Calu3 (cell line): Measurements from ENCODE around the gene LSM14A. TPM values are rescaled to one million over a fixed set of nuclear protein-coding genes. Genes with fewer than 3 reads are reported as not detected.
"Not testable (repeated sequence)": the region's sequence is repeated elsewhere in the genome, so short reads cannot be mapped to it uniquely, and the experiment has no call there.

ENCODE experiments used
- BruUV-seq: library from RNA; stranded (reverse); fragments of 400-500 nt; replicated peaks from 2 replicates; lab custom pipeline; 2021; lab: Mats Ljungman, UMichigan
- CTCF ChIA-PET: fragments of 300-600 bp; sonication (Branson Sonifier 250); formaldehyde crosslinking; loops from one replicate; lab custom pipeline; 2022; ENCODE audit warnings: antibody characterized with exemption; lab: Charles Lee
- DNase-seq: peaks from one replicate; pipeline ENCODE4 v3.0.0; 2022
- H3K27ac Mint-ChIP-seq: one replicate; pipeline ENCODE4 v1.8.0; 2022; ENCODE audit warnings: mixed read lengths; ENCODE audit not compliant: unreplicated experiment
- H3K27me3 Mint-ChIP-seq: one replicate; pipeline ENCODE4 v1.8.0; 2022; ENCODE audit warnings: mixed read lengths; ENCODE audit not compliant: unreplicated experiment
- H3K36me3 Mint-ChIP-seq: one replicate; pipeline ENCODE4 v1.8.0; 2022; ENCODE audit warnings: mild to moderate bottlenecking, moderate library complexity, mixed read lengths; ENCODE audit not compliant: insufficient read depth, unreplicated experiment
- H3K4me1 Mint-ChIP-seq: one replicate; pipeline ENCODE4 v1.8.0; 2022; ENCODE audit warnings: mild to moderate bottlenecking, low read depth, mixed read lengths; ENCODE audit not compliant: unreplicated experiment
- H3K4me3 Mint-ChIP-seq: one replicate; pipeline ENCODE4 v1.8.0; 2022; ENCODE audit warnings: mild to moderate bottlenecking, low read depth, moderate library complexity, mixed read lengths; ENCODE audit not compliant: unreplicated experiment
- H3K9me3 Mint-ChIP-seq: one replicate; pipeline ENCODE4 v1.8.0; 2022; ENCODE audit warnings: low read depth, mixed read lengths; ENCODE audit not compliant: unreplicated experiment
- CTCF ChIP-seq: fragments of 200-600 bp; IDR thresholded peaks from one replicate; pipeline ENCODE4 v1.8.0; 2022; ENCODE audit warnings: antibody characterized with exemption; ENCODE audit not compliant: unreplicated experiment
- intact Hi-C: fragments of 100-400 bp; cut with micrococcal nuclease; formaldehyde crosslinking; loops from one replicate; pipeline ENCODE4 v1.10.0; 2022; ENCODE audit not compliant: unreplicated experiment
- total RNA-seq: library from RNA; stranded (reverse); gene quantifications from 2 replicates; pipeline ENCODE4 v1.2.3, GENCODE V29; 2022

The LSM14A gene
- total RNA-seq, 1 experiment from 2014 or later: 131 TPM

- Mint-ChIP-seq H3K4me3 (no peak overlapping the region), H3K27me3 (no peaks in the 10 kb centered on the region), H3K4me1 (peaks cover 23% of the 10 kb centered on the region), H3K36me3 (peaks cover 28% of the 10 kb centered on the region), H3K9me3 (no peaks in the 10 kb centered on the region), H3K27ac (no peak overlapping the region)
- no TSS peak for BruUV-seq
- DNase-seq: no peak
- intact Hi-C loops: no loop called here
- no peak for TF ChIP-seq CTCF
- CTCF ChIA-PET: no interaction called here
These were observed 21.6 kb downstream of the LSM14A start for GRCh38 chr19:34193876-34194275.

GRCh38 chr19:34201133-34201532 lies 28.8 kb downstream of the LSM14A start:
- no peaks in the 10 kb centered on the region for H3K9me3 Mint-ChIP-seq
- no peak overlapping the region for H3K27ac Mint-ChIP-seq
- H3K36me3 Mint-ChIP-seq: peaks cover 70% of the 10 kb centered on the region
- no TSS peak for BruUV-seq
- no peak for DNase-seq
- no peaks in the 10 kb centered on the region for H3K4me1 Mint-ChIP-seq
- CTCF ChIA-PET: no interaction called here
- no peak overlapping the region for H3K4me3 Mint-ChIP-seq
- TF ChIP-seq CTCF: no peak
- no peaks in the 10 kb centered on the region for H3K27me3 Mint-ChIP-seq
- intact Hi-C loops: no loop called here

DNA sequence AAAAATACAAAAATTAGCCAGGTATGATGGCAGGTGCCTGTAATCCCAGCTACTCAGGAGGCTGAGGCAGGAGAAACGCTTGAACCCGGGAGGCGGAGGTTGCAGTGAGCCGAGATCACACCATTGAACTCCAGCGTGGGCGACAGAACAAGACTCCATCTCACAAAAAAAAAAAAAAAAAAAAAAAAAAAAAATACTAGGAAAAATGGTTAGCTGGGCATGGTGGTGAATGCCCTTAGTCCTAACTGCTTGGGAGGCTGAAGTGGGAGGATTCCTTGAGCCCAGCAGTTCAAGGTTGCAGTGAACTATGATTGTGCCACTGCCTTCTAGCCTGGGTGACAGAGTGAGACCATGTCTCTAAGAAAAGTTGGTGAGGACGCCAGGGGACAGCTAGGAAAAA lies 33.0 kb downstream of the LSM14A start:
- H3K9me3 Mint-ChIP-seq, intact Hi-C loops, BruUV-seq: not testable (repeated sequence)

GRCh38 chr19:34208291-34208884 lies 36.1 kb downstream of the LSM14A start:
- intact Hi-C loops: no loop called here
- TF ChIP-seq CTCF: no peak
- CTCF ChIA-PET: interaction anchor here (0.6 kb wide), 1 partner anchor 9 kb away, joined by 5 read pairs; no protein-coding TSS in a partner anchor
- no peak overlapping the region for H3K27ac Mint-ChIP-seq
- no TSS peak for BruUV-seq
- no peaks in the 10 kb centered on the region for H3K9me3 Mint-ChIP-seq
- H3K27me3 Mint-ChIP-seq: no peaks in the 10 kb centered on the region
- H3K4me1 Mint-ChIP-seq: no peaks in the 10 kb centered on the region
- no peak overlapping the region for H3K4me3 Mint-ChIP-seq
- no peak for DNase-seq
- peaks cover 54% of the 10 kb centered on the region for H3K36me3 Mint-ChIP-seq

More for the DNA sequence above, 33.0 kb downstream of the LSM14A start:
- not testable (repeated sequence) for H3K4me3 Mint-ChIP-seq, DNase-seq, H3K27me3 Mint-ChIP-seq, H3K4me1 Mint-ChIP-seq, H3K27ac Mint-ChIP-seq
- peaks cover 55% of the 10 kb centered on the region for H3K36me3 Mint-ChIP-seq
- CTCF ChIA-PET: interaction anchor here (1.0 kb wide), 1 partner anchor 114 kb away, joined by 3 read pairs; no protein-coding TSS in a partner anchor

DNA sequence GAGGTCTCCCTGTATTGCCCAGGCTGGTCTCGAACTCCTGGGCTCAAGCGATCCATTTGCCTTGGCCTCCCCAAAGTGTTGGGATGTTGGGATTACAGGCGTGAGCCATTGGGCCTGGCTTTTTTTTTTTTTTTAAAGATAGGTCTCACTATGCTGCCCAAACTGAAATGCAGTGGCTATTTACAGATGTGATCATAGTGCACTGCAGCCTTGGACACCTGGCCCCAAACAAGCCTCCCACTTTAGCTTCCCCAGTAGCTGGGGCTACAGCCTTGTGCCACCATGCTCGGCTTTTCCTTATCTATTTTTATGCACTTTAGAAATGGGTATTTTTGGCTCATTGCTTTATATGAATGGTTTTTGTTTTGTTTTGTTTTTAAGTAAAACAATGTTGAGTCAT lies 37.4 kb downstream of the LSM14A start:
- H3K27ac Mint-ChIP-seq: no peak overlapping the region
- DNase-seq: no peak
- intact Hi-C loops: no loop called here
- peaks cover 44% of the 10 kb centered on the region for H3K36me3 Mint-ChIP-seq
- H3K27me3 Mint-ChIP-seq: no peaks in the 10 kb centered on the region
- no TSS peak for BruUV-seq
- H3K4me3 Mint-ChIP-seq: no peak overlapping the region
- CTCF ChIA-PET: interaction anchor here (0.7 kb wide), 1 partner anchor 21 kb away, joined by 3 read pairs; no protein-coding TSS in a partner anchor
- no peaks in the 10 kb centered on the region for H3K9me3 Mint-ChIP-seq
- H3K4me1 Mint-ChIP-seq: no peaks in the 10 kb centered on the region
- no peak for TF ChIP-seq CTCF
